Effector CD8-positive, alpha-beta T cell (primary cell): ENCODE data around the gene RBM33.

Source experiments
- DNase-seq: peaks from one replicate; lab custom pipeline; 2025; lab: John Stamatoyannopoulos, UW

RBM33 gene

DNA sequence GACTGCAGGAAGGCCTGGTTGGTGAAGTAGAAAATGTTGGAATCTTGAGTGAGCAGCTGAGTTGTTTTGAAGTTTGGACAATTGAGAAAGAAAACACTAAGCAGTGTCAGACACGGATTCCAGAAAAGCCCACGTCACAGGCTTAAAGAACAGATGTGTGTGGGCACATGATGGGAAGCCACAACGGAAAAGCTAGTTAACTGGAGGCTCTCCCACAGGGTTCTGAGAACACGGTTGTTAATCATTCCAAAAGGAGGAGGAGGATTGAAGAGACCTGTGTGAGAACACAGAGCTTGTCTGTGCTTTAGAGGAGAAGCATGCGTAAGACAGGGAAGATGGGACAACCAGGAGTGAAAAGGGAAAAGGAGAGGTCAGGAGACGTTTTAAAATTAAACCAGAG lies 125.2 kb downstream of the RBM33 start:
- DNase-seq = no peak

DNA sequence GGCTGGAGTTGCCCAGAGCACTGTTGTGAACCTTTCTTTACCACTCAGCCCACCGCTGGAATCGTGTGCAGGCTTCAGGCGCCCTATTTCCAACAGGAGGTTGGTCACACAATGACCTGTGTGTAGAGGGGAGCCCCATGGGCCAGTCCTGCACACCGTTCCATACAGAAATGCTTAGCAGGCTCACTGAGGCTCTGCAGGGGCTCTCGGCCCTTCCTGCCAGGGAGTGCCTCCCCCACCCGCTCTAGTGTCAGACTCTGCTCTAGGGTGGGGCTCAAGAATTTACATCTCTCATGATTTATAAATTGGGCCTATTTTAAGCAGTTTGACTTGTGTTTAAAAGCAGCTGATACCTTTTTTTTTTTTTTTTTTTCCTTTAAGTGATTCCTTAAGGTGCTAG lies 125.8 kb downstream of the RBM33 start:
- DNase-seq = no peak

DNA sequence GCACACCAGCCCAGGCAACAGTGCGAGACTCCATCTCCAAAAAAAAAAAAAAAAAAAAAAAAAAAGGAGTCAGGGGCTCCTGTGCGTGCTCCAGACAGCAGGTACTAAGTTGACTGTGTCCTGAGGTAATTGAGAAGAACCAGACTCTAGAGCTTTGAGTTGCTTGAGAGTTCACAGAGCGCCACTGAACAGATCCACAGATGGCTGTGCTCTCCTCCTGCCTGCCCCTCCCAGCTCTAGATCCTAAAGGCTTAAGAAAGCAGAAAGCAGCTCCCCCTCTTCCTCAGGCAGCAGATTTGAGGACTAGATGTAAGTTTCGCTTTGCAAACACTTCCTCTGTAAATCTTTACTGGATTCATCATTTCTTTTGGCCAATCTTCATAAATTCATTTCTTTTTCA lies 129.1 kb downstream of the RBM33 start:
- DNase-seq = no peak

DNA sequence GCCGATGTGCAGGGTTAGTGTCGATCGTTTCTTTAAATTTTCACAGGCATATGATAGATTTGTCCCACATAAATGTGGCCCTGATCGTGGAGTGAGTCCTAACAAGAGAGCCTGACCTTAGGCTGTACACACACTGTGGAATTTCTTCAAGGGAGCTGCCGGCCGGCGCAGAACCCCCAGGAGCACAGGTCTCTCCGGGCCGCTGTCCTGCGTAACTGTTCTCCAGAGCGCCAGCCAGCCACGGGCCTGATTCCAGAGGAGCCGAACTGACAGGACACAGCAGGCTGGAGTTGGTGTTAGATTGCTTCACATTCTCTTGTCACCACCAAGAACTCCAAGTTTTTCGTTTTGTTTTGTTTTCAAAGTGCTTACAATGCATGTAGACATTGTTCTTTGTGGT lies 130.5 kb downstream of the RBM33 start:
- no peak for DNase-seq

DNA sequence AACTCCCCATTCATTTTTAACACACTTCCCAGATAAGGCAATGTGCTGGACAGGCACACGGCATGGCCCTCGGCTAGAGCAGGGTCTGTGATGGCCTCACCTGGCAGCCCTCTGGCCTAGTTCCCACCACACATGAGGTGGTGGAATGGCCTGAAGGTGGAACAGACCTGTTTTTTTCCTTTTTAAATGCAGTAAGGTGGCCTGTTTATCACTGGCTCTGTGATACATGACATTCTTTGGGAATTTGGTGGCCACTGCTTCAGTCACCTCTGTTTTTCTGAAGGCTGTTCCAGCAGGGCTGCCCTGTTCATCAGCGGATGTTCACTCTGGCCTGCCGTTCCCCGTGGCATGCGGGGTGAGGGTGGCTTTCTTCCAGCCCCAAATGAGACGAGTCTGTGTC lies 131.2 kb downstream of the RBM33 start:
- DNase-seq = no peak

DNA sequence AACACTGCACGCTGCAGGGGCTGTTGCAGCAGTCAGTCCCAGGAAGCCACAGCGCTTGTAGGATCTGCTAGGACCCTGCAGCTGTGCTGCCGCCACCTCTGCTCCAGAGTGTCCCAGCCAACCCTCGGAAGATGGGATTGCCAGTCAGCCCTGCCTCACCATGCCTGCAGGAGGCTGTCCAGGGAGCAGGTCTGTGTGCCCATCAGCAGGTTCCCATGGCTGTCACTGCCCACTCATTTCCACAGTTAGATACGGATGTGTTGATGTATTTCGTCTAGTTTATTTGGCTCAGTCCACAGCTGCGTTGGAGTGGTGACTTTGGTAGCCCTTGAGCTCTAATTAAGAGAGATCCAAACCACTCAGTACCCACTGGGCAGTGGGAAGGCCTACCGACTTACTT lies 132.1 kb downstream of the RBM33 start:
- no peak for DNase-seq

DNA sequence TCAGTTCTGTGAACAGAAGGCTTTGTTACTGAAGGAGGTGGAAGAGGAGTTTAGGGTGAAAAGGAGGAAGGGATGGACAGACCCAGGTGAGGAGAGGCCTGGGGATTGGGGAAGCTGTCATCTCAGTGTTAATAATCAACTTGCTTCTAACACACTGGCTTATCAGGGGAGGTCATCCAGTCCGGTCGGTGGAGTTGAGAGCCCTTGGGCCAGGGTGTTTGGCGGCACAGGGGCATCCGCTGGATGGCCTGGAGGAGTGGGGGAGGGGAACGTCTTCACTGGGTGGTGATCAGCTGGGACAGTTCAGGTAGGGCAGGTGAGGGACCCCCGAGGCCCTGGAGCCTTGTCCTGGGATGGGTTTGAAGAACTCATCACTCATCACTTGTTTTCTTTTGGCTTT lies 133.9 kb downstream of the RBM33 start:
- DNase-seq = no peak

DNA sequence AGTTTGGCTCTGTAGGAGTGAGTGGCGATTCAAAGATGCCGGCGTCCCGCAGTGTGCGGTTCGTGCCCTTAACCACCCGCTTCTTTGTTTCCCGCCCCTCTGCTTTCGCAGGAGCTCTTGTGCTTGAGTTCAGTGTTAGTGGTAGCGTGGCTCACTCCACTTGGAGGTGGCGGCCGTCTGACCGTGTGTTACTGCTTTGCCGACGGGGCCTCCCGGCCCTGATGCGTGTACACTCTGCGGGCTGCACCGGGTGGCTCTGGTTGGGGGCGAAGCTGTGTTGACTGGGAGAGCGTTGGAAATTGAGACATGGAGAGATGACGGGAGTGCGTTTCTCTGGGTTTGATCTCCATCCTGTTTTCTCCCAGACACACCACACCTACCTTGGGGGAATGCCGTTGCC lies 136.4 kb downstream of the RBM33 start:
- no peak for DNase-seq

DNA sequence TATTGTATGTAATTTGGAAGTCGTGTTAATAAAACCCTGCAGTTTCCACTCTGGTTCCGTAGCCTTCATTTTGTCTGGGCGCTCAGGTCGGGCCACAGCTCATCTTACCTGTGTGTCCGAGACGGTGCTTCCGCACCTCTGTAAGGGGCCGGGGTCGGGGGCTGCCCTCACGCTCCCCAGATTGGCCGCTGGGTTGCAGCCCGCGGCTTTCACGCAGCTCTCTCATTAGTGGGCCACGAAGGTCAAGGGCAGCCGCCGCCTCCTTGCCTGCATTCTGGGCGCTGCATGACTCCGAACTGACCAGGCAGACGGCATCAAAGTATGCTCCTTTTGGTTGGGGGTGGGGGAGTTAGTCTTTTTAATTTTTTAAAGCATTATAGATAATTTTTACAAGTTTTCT lies 137.0 kb downstream of the RBM33 start:
- no peak for DNase-seq

DNA sequence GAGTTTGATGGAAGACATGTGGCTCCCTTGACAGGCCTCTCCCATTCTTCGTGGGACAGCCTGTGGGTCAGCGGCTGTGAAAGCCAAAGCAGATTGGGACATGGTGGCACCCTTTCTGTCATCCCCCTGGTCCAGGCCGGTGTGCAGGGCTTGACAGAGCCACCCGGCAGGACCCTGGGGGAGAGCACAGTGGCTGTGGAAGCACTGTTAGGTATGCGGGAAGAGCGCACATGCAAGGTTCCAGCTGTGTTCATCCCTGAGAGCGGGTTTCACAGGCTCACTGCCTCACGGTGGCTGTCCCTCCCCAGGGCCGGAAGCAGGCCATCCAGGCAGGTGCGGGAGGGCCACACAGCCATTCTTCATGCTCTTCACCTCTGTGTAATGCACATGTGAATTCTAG lies 138.0 kb downstream of the RBM33 start:
- no peak for DNase-seq

DNA sequence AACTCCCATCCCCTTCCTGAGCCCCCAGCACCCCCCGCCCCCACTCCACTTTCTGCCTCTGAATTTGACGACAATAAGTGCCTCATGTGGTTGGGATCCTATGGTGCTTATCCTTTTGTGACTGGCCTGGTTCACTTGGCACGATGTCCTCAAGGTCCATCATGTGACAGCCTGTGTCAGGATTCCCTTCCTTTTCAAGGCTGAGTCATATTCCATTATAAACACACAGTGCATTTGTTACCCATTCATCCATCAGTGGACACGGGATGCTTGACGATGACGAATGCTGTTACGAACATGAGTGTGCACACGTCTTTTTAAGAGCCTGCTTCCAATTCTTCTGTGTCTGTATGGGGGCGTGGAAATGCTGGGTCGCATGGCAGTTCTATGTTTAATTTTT lies 141.1 kb downstream of the RBM33 start:
- no peak for DNase-seq

DNA sequence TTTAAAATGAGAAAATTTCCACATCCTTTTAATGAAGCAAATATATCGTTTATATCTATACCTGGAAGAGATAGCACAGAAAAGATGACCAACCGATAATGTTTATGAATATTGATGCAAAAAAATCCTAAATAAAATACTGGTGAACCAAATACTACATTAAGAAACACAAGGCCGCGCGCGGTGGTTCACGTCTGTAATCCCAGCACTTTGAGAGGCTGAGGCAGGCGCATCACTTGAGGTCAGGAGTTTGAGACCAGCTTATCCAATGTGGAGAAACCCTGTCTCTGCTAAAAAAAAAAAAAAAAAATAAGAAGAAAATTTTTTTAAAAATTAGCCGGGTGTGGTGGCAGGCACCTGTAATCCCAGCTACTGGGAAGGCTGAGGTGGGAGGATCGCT lies 142.0 kb downstream of the RBM33 start:
- DNase-seq = no peak

DNA sequence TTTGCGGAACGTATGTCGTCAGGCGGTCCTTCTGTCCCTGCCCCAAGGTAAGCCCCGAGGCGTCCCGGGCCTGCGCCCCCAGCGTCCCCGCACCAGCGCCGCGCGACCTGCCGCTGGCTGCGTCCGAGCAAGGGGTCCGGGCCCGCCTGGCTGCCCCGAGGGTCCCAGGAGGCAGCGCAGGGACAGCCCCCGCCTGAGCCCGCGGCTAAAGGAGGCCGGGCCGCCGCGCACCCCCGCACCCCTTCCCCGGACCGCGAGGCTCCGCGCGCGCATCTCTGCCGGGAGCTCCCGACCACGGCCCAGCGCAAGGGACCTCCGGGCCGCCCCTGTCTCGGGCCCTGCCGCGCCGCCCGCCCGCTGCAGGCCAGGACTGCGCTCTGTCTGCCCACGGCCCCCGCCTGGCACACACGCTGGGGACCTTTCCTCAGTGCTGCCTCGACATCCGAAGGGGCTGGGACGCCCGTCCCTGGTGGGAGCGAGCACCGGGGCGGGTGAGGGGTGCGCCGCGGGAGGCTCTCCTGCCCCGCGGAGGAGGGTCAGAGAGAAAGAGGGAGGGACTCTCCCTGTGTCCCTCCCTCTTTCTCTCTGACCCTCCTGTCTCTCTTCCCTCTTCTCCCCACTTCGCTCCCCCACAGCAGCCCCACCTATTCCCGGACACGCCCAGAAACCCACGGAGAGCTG lies 142.8 kb downstream of the RBM33 start:
- no peak for DNase-seq

DNA sequence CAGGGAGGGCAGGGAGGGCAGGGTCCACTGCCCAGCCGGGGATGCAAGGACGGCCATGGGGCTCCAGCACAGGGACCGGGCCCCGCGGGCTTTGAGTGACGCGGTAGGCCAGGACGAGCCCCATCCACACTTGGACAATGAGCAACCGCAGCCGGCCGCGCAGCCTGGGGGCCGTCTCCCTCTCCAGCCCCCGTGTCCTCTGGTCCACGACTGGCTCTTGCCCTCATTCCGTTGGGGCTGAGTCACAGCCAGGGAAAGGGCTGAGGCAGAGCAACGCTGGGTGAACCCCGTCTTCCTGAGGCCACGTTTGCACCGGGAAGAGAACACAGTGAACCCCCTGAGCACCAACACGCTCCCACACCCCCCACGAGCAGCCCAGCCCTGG lies 144.1 kb downstream of the RBM33 start:
- DNase-seq = no peak

DNA sequence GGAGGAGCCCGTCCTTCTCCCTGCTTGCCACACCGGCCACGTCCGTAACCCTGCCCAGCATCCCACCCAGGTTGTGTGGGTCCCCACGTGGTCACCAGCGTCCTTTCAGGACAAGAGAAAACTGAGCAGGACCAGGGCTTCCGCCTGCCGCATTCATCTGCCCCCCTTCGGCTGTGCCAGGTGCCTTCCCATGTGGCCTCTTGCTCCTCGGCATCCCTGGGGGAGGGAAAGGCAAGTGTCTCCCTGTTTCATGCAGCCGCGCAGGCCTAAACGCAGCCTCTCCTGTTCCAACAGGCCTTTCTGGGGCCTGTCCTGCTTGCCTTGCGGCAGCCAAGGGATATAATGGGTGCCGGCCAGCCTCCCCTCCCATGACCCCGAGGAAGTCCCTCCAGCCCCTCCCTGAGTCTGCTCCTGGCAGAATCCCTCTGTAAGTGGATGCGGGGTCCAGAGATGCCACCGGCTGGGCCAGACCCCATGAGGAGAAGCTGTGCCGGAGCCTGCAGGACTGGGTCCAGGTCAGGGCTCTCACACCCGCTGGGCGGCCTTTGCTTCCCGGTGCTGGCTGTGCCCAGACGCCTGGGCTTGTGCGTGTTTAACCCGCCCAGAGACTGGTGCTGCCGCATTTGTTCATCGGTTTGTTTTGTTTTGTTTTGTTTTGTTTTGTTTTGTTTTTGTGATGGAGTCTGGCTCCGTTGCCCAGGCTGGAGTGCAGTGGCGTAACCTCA lies 144.7 kb downstream of the RBM33 start:
- DNase-seq = no peak

DNA sequence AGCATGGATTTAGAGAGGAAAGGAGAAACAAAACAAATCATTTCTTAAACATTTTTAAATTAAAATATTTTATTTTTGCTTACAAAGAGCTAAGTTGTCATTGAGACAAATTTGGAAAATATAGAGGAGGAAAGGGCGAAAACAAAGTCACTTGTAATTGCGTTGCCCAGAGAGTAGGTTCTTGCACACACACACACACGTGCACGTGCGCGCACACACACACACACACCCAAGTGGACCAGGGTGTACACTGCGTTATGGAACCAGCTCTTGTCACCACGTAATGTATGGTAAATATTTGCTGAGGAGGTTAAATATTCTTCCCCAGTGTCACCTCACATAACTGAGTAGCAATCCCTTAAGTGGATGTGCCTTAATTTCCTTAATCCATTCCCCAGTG lies 146.2 kb downstream of the RBM33 start:
- DNase-seq = no peak

DNA sequence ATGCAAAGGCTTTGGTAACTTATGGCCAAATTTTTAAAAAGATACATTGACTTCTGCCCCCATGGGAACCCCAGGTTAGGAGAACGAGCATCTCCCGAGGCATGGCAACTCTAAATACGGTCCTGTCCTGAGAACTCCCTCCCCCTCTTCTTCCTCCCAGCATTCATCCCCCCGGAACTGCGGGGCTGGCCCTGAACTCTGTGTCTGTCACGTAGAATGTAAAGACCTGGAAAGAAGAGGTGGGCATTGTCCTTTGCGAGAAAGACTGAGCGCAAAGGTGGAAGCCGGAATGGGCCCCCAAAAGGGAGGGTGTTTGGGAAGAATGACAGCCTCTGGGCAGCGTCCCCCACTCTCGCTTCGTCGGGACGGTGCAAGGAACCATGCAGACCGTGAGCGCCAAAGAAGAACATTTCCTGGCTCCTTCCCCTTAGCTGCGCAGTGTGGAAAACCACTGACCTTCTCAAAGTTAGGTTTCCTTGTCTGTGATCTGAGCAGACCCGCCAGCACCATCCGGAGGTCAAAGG lies 146.8 kb downstream of the RBM33 start:
- no peak for DNase-seq

DNA sequence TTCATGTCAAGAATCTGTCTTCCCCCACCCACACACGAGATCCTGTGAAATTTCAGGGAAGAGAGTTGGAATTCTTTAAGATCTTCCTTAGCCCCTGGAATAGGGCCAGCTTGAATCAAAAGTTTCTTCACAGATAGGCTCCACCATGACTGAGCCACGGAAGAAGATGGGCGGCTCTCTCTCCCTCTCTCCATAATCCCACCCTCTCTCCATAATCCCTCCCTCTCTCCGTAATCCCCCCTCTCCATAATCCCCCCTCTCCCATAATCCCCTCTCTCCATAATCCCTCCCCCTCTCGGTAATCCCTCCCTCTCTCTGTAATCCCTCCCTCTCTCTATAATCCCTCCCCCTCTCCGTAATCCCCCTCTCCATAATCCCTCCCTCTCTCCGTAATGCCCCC lies 147.4 kb downstream of the RBM33 start:
- no peak for DNase-seq

DNA sequence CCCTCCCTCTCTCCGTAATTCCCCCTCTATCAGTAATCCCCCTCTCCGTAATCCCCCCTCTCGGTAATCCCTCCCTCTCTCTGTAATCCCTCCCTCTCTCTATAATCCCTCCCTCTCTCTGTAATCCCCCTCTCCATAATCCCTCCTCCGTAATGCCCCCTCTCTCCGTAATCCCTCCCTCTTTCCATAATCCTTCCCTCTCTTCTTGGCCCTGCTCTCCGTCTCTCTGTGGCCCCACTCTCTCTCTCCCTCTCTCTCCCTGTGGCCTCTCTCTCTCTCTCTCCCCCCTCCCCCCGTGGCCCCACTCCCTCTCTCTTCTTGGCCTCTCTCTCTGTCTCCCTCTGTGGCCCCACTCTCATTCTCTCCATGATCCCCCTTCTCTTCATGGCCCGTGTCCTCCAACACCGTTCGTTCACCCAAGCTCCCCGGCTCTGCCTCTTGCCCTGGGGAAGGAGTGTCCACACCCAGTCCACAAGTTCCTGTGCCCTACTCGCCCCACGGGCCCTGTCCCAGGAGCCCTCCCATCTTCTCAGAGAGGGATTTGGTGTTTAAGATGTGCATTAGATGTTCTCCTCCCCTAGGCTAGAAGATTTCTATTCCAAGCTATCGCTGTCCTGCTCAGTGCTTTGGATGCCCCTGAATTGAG lies 148.0 kb downstream of the RBM33 start:
- no peak for DNase-seq

DNA sequence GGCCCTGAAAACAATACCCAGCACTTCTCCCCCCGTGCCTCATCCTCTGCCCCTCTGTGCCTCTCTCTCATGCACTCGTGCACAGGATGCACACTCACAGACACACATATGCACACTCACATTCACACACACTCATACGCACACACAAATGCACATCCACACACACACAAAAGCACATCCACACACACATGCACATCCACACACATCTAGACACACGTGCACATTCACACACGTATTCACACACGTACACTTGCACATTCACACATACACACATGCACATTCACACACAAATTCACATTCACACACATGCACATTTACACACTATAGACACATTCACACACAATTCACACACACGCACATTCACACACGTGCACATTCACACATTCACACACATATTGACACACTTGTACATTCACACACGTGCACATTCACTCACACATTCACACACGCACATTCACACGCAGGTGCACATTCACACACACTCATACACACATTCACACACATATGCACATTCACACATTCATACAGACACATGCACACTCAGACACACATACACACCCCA lies 148.6 kb downstream of the RBM33 start:
- no peak for DNase-seq

DNA sequence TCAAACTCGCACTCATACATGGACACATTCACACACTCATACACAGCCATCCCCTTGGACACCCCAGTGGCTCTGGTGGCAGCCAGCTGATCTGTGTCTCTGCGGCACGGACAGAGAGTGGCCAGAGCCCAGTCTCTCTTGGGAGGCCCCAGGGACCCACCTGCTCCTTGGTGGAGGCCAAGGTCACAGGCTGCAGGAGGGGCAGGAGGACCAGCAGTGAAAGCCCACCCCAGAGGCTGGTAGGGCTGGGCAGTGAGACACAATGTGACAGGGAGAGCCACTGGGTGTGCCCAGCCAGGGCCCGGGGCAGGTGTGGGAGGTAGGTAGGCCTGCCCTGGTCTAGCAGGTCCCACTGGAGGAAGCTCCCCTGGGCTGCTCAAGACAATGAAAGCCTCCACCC lies 149.3 kb downstream of the RBM33 start:
- no peak for DNase-seq

DNA sequence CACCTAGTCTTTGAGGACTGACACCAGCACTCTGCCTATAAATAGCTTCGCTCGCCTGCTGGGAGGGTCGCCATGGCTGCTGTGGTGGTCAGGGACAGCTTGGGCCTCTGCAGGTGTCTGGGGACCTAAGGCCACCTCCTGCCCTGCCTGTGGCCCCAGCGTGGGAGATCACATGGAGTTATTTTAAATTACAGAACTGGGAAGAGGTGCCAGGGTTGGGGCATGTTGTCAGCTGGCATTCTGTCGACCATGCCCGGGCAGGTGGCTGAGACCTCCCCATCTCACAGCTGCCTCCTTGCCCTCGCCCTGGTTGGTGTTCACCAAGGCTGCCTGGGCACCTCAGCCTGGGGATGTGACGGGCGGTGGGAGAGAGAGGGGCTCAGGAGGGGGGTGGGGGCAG lies 149.7 kb downstream of the RBM33 start:
- no peak for DNase-seq

DNA sequence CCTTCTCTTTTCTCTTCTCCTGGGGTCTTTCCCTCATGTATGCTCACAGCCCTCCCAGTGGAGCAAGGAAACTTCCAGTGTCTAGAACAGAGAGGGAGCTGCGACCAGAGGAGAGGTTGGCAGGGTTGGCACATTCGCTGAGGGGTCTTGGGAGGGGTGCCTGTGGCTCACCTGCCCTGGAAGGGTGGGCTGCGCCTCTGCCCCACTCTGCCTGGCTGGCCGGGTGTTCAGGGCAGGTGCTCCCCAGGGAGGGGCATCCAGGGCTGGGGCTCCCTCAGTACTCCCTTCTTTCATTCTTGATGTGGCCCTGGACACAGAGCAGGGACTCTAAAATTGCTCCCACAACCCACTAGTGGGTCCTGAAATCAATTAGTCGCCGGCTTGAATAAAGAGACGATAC lies 150.9 kb downstream of the RBM33 start:
- no peak for DNase-seq
